Nephron progenitor cell (in vitro differentiated cells): ENCODE results near the gene ERICH3.

Experiments
- DNase-seq: peaks from one replicate; pipeline ENCODE4 v3.0.0; 2021
- H3K27ac Mint-ChIP-seq: 2 replicates; pipeline ENCODE4 v1.8.0; 2021; ENCODE audit warnings: mild to moderate bottlenecking, moderate library complexity, mixed read lengths
- H3K27me3 Mint-ChIP-seq: 2 replicates; pipeline ENCODE4 v1.8.0; 2021; ENCODE audit warnings: mild to moderate bottlenecking, low read depth, mixed read lengths; ENCODE audit not compliant: poor library complexity
- H3K36me3 Mint-ChIP-seq: 2 replicates; pipeline ENCODE4 v1.8.0; 2021; ENCODE audit warnings: low read depth, mixed read lengths
- H3K4me1 Mint-ChIP-seq: 2 replicates; pipeline ENCODE4 v1.8.0; 2021; ENCODE audit warnings: mixed read lengths
- H3K4me3 Mint-ChIP-seq: 2 replicates; pipeline ENCODE4 v1.8.0; 2021; ENCODE audit warnings: mild to moderate bottlenecking, moderate library complexity, mixed read lengths
- H3K9me3 Mint-ChIP-seq: 2 replicates; pipeline ENCODE4 v1.8.0; 2021; ENCODE audit warnings: mild to moderate bottlenecking, moderate library complexity, mixed read lengths
- CTCF ChIP-seq: fragments of 200-600 bp; sonication (generic); IDR thresholded peaks from 2 replicates; pipeline ENCODE4 v1.5.0; 2021; ENCODE audit warnings: antibody characterized with exemption

The ERICH3 gene

GRCh38 chr1:74714429-74715235 is 41.0 kb upstream of the ERICH3 start:
- Mint-ChIP-seq H3K9me3 (no peaks in the 10 kb centered on the region), H3K27me3 (no peaks in the 10 kb centered on the region), H3K4me3 (no peak overlapping the region), H3K36me3 (peaks cover 23% of the 10 kb centered on the region), H3K4me1 (peaks cover 11% of the 10 kb centered on the region), H3K27ac (peak overlapping the region; percentile 61)
- TF ChIP-seq CTCF = no peak
- DNase-seq = no peak

DNA sequence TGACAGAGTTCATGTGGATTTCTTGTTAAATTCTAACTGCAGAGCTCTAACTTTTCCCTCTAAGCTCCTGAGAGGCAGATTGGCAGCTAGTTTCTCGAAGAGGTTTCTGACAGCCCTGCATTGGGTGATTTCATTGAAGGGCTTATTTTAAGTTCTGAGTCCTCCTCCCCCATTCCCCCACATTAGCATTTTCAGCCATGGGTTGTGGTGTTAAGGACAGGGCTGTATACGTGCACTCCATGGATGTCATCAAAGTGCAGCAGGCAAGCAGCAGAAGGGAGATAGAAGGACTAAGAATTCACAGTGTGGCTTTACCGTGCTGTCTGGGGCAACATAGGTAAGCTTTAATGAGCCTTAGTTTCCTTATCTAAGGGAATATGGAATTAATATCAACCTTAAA is 40.3 kb upstream of the ERICH3 start:
- H3K4me3 Mint-ChIP-seq = no peak overlapping the region
- no peaks in the 10 kb centered on the region for H3K27me3 Mint-ChIP-seq
- no peak for DNase-seq
- TF ChIP-seq CTCF = no peak
- H3K36me3 Mint-ChIP-seq = peaks cover 26% of the 10 kb centered on the region
- H3K4me1 Mint-ChIP-seq = peaks cover 11% of the 10 kb centered on the region
- H3K27ac Mint-ChIP-seq = no peak overlapping the region
- H3K9me3 Mint-ChIP-seq = no peaks in the 10 kb centered on the region

GRCh38 chr1:74712881-74713280 is 39.3 kb upstream of the ERICH3 start:
- Mint-ChIP-seq H3K36me3 (peaks cover 31% of the 10 kb centered on the region), H3K27me3 (no peaks in the 10 kb centered on the region), H3K4me1 (peaks cover 11% of the 10 kb centered on the region), H3K4me3 (no peak overlapping the region), H3K9me3 (no peaks in the 10 kb centered on the region), H3K27ac (peak overlapping the region; percentile 7)
- TF ChIP-seq CTCF = no peak
- DNase-seq = no peak

- Mint-ChIP-seq H3K27me3 (no peaks in the 10 kb centered on the region), H3K27ac (no peak overlapping the region), H3K4me3 (no peak overlapping the region), H3K4me1 (no peaks in the 10 kb centered on the region), H3K9me3 (no peaks in the 10 kb centered on the region), H3K36me3 (peaks cover 29% of the 10 kb centered on the region)
- TF ChIP-seq CTCF = no peak
- no peak for DNase-seq
Observed at GRCh38 chr1:74703386-74704182, 30.0 kb upstream of the ERICH3 start.

GRCh38 chr1:74699331-74699730 is 25.7 kb upstream of the ERICH3 start:
- H3K27me3 Mint-ChIP-seq = no peaks in the 10 kb centered on the region
- H3K4me3 Mint-ChIP-seq = no peak overlapping the region
- H3K9me3 Mint-ChIP-seq = no peaks in the 10 kb centered on the region
- no peak for DNase-seq
- no peak for TF ChIP-seq CTCF
- H3K36me3 Mint-ChIP-seq = peaks cover 19% of the 10 kb centered on the region
- no peak overlapping the region for H3K27ac Mint-ChIP-seq
- no peaks in the 10 kb centered on the region for H3K4me1 Mint-ChIP-seq
